Activated CD8-positive, alpha-beta memory T cell treated with anti-CD3 and anti-CD28 coated beads for 24 hours (primary cell): ENCODE results near the gene THSD4.
"Not testable (repeated sequence)": the region's sequence is repeated elsewhere in the genome, so short reads cannot be mapped to it uniquely, and the experiment has no call there.

Source experiments
- DNase-seq: peaks from one replicate; pipeline ENCODE4 v3.0.0-alpha.2; 2020

THSD4 gene

GRCh38 chr15:71709808-71710418 is 594.6 kb downstream of the THSD4 start:
- DNase-seq, result no peak

DNA sequence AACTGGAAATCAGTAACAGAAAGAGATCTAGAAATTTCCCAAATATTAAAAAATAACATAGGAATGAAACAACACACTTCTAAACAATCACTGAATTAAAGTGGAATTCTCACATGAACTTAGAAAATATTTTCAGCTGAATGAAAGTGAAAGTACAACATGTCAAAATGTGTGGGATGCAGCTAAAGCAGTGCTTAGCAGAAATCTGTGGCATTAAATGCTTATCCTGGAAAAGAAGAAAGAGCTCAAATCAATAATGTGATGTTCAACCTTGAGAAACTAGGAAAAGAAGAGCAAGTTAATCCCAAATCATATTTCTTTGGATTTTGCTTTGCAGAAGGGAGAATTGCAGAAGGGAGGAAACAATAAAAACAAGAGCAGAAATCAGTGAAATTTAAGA is 596.9 kb downstream of the THSD4 start:
- no peak for DNase-seq

DNA sequence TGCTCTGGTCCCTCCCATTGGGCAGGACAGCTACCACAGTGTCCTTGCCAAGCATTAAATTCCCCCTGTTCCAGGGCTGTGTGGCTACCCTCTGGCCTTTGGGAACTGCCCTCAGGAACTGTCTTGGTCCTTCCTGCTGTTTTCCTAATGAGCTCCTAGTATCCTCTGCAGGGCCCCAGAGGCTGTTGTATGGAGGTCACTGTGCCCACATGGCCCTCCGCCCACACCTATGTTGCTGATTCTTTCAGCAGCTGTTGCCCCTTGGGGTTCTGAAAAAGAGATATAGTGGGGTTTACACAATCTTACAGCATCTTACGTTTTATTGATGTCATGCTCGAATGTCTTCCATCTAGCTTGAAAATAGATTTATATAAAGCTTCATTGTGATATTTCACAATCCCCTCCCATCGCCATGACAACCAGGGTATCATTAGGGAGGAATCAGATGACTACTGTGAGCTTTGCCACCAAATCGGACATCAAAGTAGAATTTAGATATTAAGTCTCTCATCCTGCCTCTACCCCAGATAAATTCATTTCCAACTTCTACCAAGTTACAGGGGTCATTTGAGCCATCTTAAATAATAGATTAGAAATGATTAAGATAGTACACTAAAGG is 598.0 kb downstream of the THSD4 start:
- no peak for DNase-seq

GRCh38 chr15:71715914-71716313 is 600.6 kb downstream of the THSD4 start:
- DNase-seq, result no peak

GRCh38 chr15:71716990-71717389 is 601.7 kb downstream of the THSD4 start:
- no peak for DNase-seq

GRCh38 chr15:71718116-71718910 is 603.0 kb downstream of the THSD4 start:
- DNase-seq, result no peak

- no peak for DNase-seq
These were observed 608.1 kb downstream of the THSD4 start for GRCh38 chr15:71723344-71723743.

DNA sequence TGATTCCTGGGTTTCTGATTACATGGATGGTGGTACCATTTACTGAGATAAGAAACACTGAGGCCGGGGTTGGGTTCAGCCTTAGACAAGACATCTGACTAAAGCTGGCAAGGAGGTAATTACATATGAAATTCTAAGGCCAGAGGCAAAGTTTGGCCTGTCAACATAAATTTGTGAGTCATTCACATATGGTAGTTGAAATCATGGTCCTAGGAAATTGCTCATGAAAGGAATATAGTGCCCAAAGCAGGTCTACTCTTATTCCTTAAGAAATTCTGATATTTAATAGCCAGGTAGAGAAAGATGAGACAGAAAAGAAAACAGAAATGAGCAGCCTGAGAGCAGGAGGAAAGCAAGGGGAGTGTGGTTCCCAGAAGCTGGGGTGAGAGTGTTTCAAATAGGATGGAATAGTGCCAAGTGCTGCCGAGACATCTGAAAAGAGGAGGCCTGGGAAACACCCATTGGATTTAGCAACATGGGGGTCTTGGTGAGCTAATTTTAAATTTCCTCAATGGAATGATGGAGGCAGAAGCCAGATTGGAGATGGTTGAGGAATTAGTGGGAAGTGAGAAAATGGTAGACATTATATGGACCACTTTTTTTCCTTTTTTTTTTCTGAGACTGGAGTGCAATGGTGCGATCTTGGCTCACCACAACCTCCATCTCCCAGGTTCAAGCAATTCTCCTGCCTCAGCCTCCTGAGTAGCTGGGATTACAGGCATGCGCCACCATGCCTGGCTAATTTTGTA is 610.1 kb downstream of the THSD4 start:
- not testable (repeated sequence) for DNase-seq

GRCh38 chr15:71728881-71729280 is 613.6 kb downstream of the THSD4 start:
- no peak for DNase-seq

DNA sequence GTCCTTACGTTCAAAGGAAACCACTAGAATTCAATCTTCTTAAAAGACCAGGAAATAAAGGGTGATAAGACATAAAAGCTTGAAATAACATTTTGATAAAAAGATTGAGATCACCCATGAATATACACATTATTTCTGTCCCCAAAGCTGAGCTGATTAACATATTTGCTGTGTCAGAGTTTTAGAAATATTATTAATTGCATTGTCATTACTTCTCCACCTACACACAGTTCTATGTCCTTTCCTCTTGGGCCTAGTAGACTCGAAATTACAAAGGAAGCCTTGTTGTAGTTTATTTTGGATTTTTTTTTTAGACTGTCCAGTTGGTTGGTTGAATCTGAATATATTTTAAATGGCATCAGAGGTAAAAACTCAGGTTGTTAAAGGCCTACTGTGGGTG is 614.0 kb downstream of the THSD4 start:
- DNase-seq, result no peak

DNA sequence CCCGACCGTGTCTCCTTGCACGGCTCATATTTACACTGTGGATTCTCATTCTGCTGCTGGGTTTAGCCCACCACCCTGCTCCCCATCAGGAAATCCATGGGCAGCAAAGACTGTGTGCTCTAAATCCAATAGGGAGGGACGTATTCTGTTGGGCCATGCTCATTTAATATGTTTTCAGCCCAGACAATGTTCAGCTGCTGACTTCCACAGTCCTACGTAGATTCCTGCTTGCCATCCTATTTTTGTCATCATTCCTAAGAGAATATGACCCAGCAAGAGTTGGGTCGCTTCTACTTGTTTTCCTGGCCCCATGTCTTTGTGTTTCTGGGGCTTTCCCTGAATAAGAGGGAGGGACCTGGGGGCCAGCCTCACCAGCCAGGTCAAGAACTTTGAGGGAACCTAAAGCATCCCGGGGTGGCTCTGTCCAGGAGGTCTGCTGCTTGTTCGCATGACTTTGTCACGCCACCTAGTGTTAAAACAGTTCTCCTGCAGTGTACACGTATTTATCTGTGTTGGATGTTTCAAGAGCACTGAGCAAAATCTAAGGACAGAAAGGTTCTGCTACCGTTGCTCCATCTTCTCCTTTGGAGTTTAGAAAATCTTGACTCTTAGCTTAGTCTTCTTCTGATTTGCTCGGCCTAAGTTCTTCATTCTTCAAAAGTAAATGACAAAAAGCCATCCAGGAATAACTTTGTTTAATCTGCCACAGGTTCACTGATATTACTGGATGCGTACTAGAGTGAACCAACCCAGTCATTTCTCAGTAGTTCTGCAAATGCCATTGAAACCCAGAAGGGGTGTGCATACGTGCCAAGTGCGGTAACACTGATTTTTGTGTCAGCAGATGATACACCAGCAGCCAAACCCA is 615.2 kb downstream of the THSD4 start:
- no peak for DNase-seq

GRCh38 chr15:71732636-71733035 is 617.4 kb downstream of the THSD4 start:
- DNase-seq, result no peak

- no peak for DNase-seq
These were observed 617.9 kb downstream of the THSD4 start for GRCh38 chr15:71733122-71733521.

GRCh38 chr15:71734709-71735384 is 619.6 kb downstream of the THSD4 start:
- DNase-seq, result no peak

GRCh38 chr15:71735385-71735757 is 620.1 kb downstream of the THSD4 start:
- no peak for DNase-seq

- DNase-seq, result no peak
These were observed 621.1 kb downstream of the THSD4 start for GRCh38 chr15:71736286-71736947.

DNA sequence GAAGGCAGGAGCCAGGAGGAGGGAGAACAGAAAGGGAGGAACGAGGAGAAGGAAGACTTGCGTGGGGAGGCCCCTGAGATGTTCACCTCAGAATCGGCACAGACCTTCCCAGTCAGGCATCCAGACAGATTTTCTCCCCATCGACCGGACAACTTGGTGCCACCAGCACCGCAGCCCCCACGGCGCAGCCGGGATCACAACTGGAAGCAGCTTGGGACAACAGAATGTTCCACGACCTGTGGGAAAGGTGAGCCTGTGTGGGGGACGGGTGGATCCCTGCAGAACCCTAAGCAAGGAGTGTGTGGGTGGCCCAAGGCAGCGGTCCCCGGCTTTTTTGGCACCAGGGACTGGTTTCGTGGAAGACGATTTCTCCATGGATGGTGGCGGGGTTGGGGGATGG is 622.5 kb downstream of the THSD4 start:
- DNase-seq, result no peak

DNA sequence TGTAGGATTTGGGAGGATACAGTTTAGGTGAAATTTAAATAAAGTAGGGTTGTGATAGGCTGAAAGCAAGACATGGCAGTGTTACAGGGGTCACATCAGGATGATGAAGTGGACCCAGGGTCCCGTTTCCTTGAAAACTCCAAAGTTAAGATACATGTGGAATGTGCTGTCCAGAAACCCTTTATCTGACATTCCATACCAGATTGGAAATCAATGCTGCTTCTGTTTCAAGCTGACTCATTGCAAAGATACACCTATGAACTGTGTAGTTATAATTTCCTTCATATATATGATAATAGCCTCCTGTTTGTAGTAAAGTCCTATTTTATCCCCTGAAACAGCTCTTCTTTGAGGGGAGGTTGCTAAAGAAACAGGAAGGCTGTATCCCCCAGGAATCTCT is 624.1 kb downstream of the THSD4 start:
- DNase-seq, result no peak

- no peak for DNase-seq
These were observed 627.7 kb downstream of the THSD4 start for GRCh38 chr15:71742964-71743363.

DNA sequence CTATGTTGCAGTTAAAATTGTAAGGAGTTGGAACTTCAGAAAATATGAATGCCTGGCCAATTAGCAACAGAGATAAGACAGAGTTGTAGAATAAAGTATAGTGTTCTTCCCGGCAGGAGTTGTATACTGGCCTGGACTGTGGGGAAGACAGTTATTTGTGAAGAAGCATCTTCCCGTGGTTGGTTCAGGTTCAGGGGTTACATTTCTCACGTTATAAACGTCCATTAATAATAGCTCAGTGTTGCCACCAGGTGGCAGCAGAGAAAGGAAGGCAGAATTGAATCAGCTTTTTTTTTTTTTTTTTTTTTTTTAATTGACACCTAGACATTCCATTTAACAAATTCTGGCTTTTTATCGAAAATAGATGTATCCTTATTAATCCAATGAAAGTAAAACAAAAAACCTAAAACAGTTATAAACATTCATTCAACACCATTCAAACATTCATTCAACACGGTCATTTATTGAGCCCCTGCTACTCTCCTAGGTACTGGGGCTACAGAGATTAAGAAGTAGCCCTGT is 628.7 kb downstream of the THSD4 start:
- DNase-seq, result peak; percentile 75

DNA sequence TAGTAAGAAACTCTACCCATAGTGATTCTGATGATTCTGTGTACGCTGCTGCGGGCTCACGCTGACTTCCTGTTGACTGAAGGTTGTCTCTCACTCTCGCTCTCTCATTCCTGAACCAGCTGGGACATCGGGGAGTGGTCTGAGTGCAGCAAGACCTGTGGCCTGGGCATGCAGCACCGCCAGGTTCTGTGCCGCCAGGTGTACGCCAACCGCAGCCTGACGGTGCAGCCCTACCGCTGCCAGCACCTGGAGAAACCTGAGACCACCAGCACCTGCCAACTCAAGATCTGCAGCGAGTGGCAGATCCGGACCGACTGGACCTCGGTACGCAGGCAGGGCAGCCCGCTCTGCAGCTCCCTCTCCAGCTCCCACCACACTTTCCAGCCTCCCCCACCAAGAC is 631.4 kb downstream of the THSD4 start:
- DNase-seq, result no peak
